Measurements from ENCODE around the gene RFT1.

Gene RFT1

GRCh38 chr3:53149006-53149690 lies 18.9 kb upstream of the RFT1 start:
- no peaks in the 10 kb centered on the region for H3K9me3 ChIP-seq (ENCODE audit: control insufficient read depth, insufficient read depth, low read depth, low read length)
- no peak overlapping the region for H3K27ac ChIP-seq (ENCODE audit: extremely low read depth, low read depth, low read length)
- H3K36me3 ChIP-seq (ENCODE audit: control insufficient read depth in 2 of 2, insufficient read depth in 1 of 2, low read length in 2 of 2): no peaks in the 10 kb centered on the region
- H3K4me3 ChIP-seq (ENCODE audit: low read depth, low read length): no peak overlapping the region
- CTCF ChIA-PET: interaction anchor here (1.1 kb wide), 1 partner anchor 35 kb away, joined by 3 read pairs; no protein-coding TSS in a partner anchor
- POLR2A ChIA-PET: no interaction called here
- H3K4me1 ChIP-seq (ENCODE audit: control insufficient read depth, insufficient read depth, low read length): no peaks in the 10 kb centered on the region
- TF ChIP-seq OVOL3 (tag by site-specific recombination; IDR thresholded peaks at IDR 0.05): no peak
- TF ChIP-seq ZFHX2 (tag by site-specific recombination; conservative IDR thresholded peaks at IDR 0.05): no peak
- TF ChIP-seq, protein P1, sequence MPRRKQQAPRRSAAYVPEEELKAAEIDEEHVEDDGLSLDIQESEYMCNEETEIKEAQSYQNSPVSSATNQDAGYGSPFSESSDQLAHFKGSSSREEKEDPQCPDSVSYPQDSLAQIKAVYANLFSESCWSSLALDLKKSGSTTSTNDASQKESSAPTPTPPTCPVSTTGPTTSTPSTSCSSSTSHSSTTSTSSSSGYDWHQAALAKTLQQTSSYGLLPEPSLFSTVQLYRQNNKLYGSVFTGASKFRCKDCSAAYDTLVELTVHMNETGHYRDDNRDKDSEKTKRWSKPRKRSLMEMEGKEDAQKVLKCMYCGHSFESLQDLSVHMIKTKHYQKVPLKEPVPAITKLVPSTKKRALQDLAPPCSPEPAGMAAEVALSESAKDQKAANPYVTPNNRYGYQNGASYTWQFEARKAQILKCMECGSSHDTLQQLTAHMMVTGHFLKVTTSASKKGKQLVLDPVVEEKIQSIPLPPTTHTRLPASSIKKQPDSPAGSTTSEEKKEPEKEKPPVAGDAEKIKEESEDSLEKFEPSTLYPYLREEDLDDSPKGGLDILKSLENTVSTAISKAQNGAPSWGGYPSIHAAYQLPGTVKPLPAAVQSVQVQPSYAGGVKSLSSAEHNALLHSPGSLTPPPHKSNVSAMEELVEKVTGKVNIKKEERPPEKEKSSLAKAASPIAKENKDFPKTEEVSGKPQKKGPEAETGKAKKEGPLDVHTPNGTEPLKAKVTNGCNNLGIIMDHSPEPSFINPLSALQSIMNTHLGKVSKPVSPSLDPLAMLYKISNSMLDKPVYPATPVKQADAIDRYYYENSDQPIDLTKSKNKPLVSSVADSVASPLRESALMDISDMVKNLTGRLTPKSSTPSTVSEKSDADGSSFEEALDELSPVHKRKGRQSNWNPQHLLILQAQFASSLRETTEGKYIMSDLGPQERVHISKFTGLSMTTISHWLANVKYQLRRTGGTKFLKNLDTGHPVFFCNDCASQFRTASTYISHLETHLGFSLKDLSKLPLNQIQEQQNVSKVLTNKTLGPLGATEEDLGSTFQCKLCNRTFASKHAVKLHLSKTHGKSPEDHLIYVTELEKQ (tag by site-specific recombination; IDR thresholded peaks at IDR 0.05; ENCODE audit: borderline replicate concordance): no peak
- TF ChIP-seq ZNF214 (tag by site-specific recombination; IDR thresholded peaks at IDR 0.05; ENCODE audit: borderline replicate concordance): no peak
- TF ChIP-seq ZNF76 (tag by site-specific recombination; IDR thresholded peaks at IDR 0.05; ENCODE audit: borderline replicate concordance, low read depth): no peak
- no peak for TF ChIP-seq PRDM1 (tag by site-specific recombination; IDR thresholded peaks at IDR 0.05)
- no peak for TF ChIP-seq ZNF529 (tag by site-specific recombination; IDR thresholded peaks at IDR 0.05; ENCODE audit: insufficient replicate concordance)
- no peak for TF ChIP-seq GLI4 (tag by site-specific recombination; IDR thresholded peaks at IDR 0.05)
- TF ChIP-seq ZNF639 (tag by site-specific recombination; IDR thresholded peaks at IDR 0.05): no peak
- TF ChIP-seq, protein P2, sequence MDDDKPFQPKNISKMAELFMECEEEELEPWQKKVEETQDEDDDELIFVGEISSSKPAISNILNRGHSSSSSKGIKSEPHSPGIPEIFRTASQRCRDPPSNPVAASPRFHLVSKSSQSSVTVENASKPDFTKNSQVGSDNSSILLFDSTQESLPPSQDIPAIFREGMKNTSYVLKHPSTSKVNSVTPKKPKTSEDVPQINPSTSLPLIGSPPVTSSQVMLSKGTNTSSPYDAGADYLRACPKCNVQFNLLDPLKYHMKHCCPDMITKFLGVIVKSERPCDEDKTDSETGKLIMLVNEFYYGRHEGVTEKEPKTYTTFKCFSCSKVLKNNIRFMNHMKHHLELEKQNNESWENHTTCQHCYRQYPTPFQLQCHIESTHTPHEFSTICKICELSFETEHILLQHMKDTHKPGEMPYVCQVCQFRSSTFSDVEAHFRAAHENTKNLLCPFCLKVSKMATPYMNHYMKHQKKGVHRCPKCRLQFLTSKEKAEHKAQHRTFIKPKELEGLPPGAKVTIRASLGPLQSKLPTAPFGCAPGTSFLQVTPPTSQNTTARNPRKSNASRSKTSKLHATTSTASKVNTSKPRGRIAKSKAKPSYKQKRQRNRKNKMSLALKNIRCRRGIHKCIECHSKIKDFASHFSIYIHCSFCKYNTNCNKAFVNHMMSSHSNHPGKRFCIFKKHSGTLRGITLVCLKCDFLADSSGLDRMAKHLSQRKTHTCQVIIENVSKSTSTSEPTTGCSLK (tag by site-specific recombination; IDR thresholded peaks at IDR 0.05): no peak
- TF ChIP-seq ZFP41 (tag by site-specific recombination; IDR thresholded peaks at IDR 0.05; ENCODE audit: borderline replicate concordance): no peak
- no peak for TF ChIP-seq ZNF266 (tag by site-specific recombination; IDR thresholded peaks at IDR 0.05; ENCODE audit: low read depth)
- TF ChIP-seq EGR2 (tag by site-specific recombination; IDR thresholded peaks at IDR 0.05; ENCODE audit: low read depth): no peak
- no peak for TF ChIP-seq GLIS2 (tag by site-specific recombination; IDR thresholded peaks at IDR 0.05)

GRCh38 chr3:53147903-53148400 lies 17.7 kb upstream of the RFT1 start:
- CTCF ChIA-PET: interaction anchor here (0.5 to 1.4 kb wide), 4 partner anchors 11 to 47 kb away, joined by 3 to 4 read pairs (median 3); no protein-coding TSS in a partner anchor
- H3K9me3 ChIP-seq (ENCODE audit: control insufficient read depth, insufficient read depth, low read depth, low read length): no peaks in the 10 kb centered on the region
- no peak overlapping the region for H3K4me3 ChIP-seq (ENCODE audit: low read depth, low read length)
- H3K36me3 ChIP-seq (ENCODE audit: control insufficient read depth in 2 of 2, insufficient read depth in 1 of 2, low read length in 2 of 2): no peaks in the 10 kb centered on the region
- POLR2A ChIA-PET: no interaction called here
- H3K4me1 ChIP-seq (ENCODE audit: control insufficient read depth, insufficient read depth, low read length): no peaks in the 10 kb centered on the region
- TF ChIP-seq ZIC2 (tag by site-specific recombination; IDR thresholded peaks at IDR 0.05): peak; percentile 23; the same call in 1 of the 2 replicates
- TF ChIP-seq ZNF530 (tag by site-specific recombination; IDR thresholded peaks at IDR 0.05; ENCODE audit: low read depth): no peak
- no peak overlapping the region for H3K27ac ChIP-seq (ENCODE audit: extremely low read depth, low read depth, low read length)
